ENCODE data around the gene CHMP3.

DNA sequence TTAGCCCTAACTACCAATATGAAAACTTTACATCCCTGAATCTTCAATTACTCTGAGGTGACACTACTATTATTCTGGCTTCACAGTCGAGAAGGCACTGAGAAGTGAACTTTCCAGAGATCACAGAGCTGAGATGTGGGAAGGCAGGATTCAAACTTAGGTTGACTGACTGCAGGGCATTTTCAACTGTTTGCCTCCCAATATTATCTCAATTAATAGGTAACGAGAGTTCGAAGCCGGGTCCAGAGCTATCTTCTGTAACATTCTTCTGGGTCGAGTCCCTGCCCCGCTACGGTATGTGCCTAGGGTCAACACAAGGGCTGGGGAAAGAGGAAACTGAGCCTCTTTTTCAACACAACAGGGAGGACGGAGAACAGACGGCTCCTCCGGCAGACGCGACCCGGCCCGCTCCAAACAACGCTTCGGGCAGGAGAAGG, 740 bp downstream of the CHMP3 start:
- TF ChIP-seq, protein P1, sequence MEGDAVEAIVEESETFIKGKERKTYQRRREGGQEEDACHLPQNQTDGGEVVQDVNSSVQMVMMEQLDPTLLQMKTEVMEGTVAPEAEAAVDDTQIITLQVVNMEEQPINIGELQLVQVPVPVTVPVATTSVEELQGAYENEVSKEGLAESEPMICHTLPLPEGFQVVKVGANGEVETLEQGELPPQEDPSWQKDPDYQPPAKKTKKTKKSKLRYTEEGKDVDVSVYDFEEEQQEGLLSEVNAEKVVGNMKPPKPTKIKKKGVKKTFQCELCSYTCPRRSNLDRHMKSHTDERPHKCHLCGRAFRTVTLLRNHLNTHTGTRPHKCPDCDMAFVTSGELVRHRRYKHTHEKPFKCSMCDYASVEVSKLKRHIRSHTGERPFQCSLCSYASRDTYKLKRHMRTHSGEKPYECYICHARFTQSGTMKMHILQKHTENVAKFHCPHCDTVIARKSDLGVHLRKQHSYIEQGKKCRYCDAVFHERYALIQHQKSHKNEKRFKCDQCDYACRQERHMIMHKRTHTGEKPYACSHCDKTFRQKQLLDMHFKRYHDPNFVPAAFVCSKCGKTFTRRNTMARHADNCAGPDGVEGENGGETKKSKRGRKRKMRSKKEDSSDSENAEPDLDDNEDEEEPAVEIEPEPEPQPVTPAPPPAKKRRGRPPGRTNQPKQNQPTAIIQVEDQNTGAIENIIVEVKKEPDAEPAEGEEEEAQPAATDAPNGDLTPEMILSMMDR (conservative IDR thresholded peaks at IDR 0.05; ENCODE audit: low read length), result no peak
- TF ChIP-seq EZH2phosphoT487 (IDR thresholded peaks at IDR 0.05; ENCODE audit: borderline replicate concordance, low read depth, low read length), result no peak

Data from OCI-LY7 (cell line).